HG03139 (cell line): Measurements from ENCODE around the gene PGM3.

ENCODE experiments used
- ATAC-seq: cut with Tn5 transposase; IDR thresholded peaks from one replicate; pipeline ENCODE4 v1.9.1; 2021; ENCODE audit not compliant: unreplicated experiment

The PGM3 gene

DNA sequence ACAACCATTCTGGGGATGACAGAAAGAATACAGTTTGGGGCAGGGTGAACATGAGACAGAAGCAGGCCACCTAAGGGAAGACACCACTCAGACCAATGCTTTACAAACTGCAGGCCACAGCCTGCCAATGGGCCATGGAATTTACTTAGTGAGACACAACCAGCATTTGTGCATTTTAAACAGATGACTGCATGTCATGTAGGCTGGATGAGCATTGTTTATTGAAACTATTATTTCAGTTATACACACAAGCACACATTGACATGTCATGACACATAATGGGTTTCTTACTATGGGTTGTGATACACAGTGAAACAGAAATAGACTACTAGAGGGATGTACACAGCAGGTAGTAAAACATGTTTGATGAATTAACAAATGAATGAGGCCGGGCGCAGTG is 8.0 kb downstream of the PGM3 start:
- ATAC-seq, result no peak

DNA sequence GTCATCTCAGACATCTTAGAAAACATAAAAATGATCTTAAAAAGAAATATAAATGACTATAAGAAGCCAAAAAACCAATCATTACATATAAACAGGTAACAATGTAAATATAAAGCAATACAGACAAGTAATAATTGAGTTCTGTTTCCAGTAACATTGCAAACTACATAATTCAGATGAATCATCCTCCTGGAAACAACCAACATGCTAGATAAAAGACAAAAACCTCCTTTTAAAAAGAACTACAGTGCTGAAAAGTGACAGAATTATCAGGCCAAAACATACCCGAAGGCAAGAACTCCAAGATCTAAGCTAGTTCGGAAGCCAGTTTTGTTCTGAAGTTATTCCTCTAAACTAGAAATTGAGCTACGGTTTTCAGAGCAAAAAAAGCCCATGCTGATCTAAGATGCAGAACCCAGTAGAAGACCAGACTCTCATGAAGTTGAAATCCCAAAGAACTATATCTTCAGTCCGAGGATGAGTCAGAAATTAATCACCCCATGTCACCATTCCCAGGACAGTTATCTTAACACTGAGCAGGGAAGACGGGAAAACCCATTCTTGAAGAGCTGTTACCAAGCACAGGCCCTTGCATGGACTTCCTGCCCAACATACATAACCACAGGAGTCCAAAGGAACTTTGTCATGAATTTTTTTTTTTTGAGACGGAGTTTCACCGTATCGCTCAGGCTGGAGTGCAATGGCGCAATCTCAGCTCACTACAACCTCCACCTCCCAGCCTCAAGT is 9.8 kb downstream of the PGM3 start:
- ATAC-seq, result no peak

DNA sequence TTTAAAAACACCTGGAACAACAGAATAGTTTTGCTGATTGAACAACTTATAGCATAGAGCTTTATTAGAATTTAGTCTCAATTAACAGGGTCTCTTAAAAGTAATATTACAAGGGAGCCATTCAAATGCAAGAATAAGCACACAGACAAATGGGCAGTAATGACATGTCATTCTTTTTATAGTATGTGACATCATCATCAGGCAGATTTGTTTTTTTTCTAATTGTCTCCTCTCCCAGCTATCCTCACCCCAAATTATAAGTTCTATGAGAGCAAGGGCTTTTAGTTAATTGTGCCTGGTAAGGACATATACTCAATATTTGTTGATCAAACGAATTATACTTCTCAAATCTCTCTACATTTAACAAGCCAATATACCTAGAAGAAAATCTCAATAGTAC is 11.0 kb downstream of the PGM3 start:
- no peak for ATAC-seq

GRCh38 chr6:83180426-83180950 is 12.6 kb downstream of the PGM3 start:
- ATAC-seq, result no peak

DNA sequence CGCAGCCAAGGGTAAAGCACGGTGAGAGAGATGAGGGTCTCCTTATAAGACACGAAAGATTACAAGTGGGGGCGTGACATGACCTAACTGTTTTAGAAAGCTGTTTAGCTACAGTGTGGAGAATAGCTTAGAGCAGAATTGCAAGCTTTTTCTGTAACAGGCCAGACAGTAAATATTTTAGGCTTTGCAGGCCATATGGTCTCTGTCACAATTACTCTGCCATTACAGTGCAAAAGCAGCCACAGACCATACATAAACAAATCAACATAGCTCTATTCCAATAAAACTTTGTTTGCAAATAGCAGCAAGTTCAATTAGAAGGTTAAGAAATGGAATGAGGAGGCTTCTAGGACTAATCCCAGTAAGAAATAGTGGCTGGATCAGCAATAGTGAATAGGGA is 16.8 kb downstream of the PGM3 start:
- ATAC-seq, result no peak

DNA sequence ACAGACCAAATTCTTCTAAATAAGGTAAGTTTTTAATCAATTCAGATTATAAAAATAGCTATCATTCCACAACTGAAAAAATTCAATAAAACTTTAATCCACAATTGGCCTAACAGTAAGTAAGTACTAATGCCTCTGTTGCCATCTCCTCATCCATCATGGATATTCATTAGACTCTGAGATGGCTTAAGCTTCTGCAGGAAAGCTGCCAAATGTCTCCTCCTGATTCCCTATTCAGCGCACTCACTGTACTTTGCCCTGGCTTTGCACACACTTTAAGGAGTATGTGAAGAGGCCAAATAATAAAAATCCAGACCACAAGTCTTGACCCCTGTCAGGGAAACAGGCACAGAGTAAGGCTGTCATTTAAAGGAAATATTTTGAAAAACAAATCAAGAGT is 23.6 kb downstream of the PGM3 start:
- no peak for ATAC-seq

DNA sequence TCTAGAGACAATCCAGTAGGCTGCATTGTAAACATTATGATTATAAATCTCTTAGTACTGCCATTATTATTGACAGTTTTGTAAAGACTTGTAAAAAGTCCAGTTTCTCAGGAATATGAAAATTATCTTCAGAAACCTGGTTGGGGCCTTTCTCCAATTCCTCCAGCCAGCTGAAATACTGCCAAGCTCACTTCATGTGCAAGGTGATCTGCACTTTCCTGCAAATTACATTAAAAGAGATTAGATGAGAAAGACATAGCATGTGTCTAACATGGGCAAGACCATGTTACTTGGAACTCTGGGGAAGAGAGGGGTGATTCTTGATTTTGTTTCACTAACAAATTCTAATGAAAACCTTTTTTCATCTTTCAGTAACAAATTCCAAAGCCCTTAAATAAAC is 24.0 kb downstream of the PGM3 start:
- ATAC-seq, result no peak

GRCh38 chr6:83168556-83168955 is 24.5 kb downstream of the PGM3 start:
- ATAC-seq, result no peak

GRCh38 chr6:83167726-83168278 is 25.3 kb downstream of the PGM3 start:
- ATAC-seq, result no peak

DNA sequence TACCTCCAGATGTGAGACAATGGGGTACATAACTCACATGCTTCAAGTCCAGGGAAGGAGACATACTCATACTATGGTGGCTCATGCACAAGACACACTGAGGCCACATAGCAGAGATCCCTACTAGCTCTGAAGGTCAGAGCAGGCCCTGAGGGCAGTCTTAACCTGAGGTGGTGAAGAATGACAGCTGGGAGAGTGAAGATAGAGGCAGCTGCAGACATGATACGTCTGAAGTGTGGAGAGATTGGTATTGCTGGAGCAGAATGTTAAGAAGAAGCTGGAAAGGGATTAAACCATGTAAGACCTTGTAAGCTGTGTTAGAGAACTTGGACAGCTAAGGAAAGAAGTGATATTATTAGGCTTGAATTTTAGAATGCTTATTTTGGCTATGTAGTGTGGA is 32.9 kb downstream of the PGM3 start:
- no peak for ATAC-seq

DNA sequence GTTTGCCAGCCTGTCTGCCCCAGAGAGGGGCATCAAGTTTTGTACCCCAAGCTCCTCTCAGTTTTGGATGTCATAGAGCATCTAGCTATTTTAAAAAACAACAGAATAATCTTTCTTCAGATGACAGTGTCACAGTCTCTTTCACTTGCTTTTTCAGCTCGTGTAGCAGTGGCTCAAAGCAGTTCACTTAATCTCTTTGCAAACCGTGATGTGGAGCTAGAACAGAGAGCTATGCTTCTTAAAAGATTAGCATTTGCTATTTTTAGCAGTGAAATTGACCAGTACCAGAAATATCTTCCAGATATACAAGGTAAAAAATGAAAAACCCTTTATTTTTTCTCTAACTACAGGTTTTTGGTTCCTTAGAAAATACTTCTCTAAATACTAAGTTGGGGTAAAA is 37.3 kb downstream of the PGM3 start:
- ATAC-seq, result no peak

- no peak for ATAC-seq
These were observed 39.1 kb downstream of the PGM3 start for GRCh38 chr6:83153883-83154521.

- ATAC-seq, result no peak
These were observed 40.2 kb downstream of the PGM3 start for GRCh38 chr6:83152913-83153312.

DNA sequence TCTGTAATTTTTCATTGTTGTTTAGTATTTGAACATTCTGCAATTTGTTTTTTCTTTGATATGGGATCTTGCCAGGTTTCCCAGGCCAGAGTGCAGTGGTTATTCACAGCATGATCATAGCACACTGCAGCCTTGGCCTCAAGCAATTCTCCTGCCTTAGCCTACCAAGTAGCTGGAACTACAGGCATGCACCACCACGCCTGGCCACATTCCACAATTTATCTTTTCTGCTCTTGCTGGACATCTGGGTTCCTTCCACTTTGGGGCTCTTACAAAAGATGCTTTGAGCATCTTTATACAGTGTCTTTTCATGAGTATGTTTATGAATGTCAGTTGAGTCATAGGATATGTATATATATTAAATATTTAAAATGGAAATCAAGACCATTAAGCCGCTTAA is 42.0 kb downstream of the PGM3 start:
- no peak for ATAC-seq

GRCh38 chr6:83138758-83139157 is 54.3 kb downstream of the PGM3 start:
- no peak for ATAC-seq

GRCh38 chr6:83138118-83138722 is 54.8 kb downstream of the PGM3 start:
- no peak for ATAC-seq

- no peak for ATAC-seq
These were observed 60.9 kb downstream of the PGM3 start for GRCh38 chr6:83132121-83132520.

DNA sequence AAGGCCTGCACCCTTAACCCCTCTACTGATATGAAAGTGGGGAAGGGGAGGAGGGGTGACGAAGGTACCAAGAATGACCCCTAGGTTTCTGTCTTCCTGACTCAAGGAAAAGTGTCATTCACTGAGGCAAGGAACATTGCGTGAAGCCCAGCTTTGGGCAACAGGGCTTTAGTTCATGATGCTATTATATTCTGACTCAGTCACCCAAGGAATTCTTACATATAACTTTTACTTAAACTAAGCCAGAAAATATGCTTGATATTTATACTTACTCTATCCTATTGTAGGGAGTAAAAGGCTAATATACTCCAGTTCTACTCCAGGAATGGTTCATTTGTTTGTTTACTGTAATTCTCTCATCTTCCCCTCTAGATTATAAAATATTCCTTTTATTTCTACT is 65.1 kb downstream of the PGM3 start:
- ATAC-seq, result no peak

GRCh38 chr6:83127258-83127657 is 65.8 kb downstream of the PGM3 start:
- ATAC-seq, result no peak

DNA sequence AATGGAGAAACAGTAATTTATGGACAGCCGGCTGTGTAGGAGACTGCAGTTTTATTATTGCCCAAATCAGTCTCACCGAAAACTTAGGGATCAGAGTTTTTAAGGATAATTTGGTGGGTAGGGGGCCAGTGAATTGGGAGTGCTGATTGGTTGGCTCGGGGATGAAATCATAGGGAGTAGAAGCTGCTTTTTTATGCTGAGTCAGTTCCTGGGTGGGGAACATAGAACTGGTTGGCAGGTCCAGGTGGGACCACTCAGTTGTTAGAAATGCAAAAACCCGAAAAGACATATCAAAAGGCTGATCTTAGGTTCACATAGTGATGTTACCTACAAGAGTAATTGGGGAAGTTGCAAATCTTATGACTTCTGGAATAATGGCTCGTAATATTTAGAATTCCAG is 66.3 kb downstream of the PGM3 start:
- no peak for ATAC-seq

GRCh38 chr6:83126223-83126622 is 66.8 kb downstream of the PGM3 start:
- no peak for ATAC-seq

- ATAC-seq, result no peak
These were observed 67.6 kb downstream of the PGM3 start for GRCh38 chr6:83125425-83125824.
